Measurements from ENCODE around the gene TRAPPC6A.

- TF ChIP-seq POLR2AphosphoS5 (IDR thresholded peaks at IDR 0.05) (no peak), CTCF (IDR thresholded peaks at IDR 0.05) (no peak), POLR2A (IDR thresholded peaks at IDR 0.05) (no peak)
Observed at GRCh38 chr19:45140144-45140503, 37.9 kb downstream of the TRAPPC6A start.

Data from suprapubic skin (tissue), 4 donors.